H1 (cell line): Measurements from ENCODE around the gene RBM45. TPM values are rescaled to one million over a fixed set of nuclear protein-coding genes. Genes with fewer than 3 reads are reported as not detected.
"Not testable (repeated sequence)": the region's sequence is repeated elsewhere in the genome, so short reads cannot be mapped to it uniquely, and the experiment has no call there.

Source experiments
- CTCF ChIA-PET: fragments of 300-600 bp; sonication (Branson Sonifier 250); formaldehyde crosslinking; loops from one replicate; lab custom pipeline; 2021; ENCODE audit not compliant: partially characterized antibody; lab: Charles Lee
- POLR2A ChIA-PET: fragments of 300-600 bp; sonication (Branson Sonifier 250); formaldehyde crosslinking; loops from one replicate; lab custom pipeline; 2021; ENCODE audit warnings: inconsistent platforms; ENCODE audit not compliant: partially characterized antibody; lab: Charles Lee
- DNase-seq, 2 experiments: peaks; one replicate each; pipeline versions ENCODE4 v3.0.0 to v3.0.0-alpha.2; 2010 to 2022; ENCODE audit warnings: low spot score in 2 of 2, low read depth in 1 of 2, mixed read lengths in 1 of 2
- FAIRE-seq: peaks from 2 replicates; lab custom pipeline; 2011; peaks lifted over from hg19 to GRCh38; lab: Jason Lieb, UNC
- H2AFZ ChIP-seq: 2 replicates; pipeline ENCODE4 v1.8.1; 2012; ENCODE audit warnings: low read length, inconsistent platforms
- H2AK5ac ChIP-seq: 2 replicates; pipeline ENCODE4 v1.6.1; 2013; ENCODE audit warnings: low read depth, low read length
- H2BK120ac ChIP-seq: replicated peaks from 2 replicates; pipeline ENCODE3; 2013; ENCODE audit warnings: low read depth, low read length, inconsistent platforms
- H2BK12ac ChIP-seq: 2 replicates; pipeline ENCODE4 v1.6.1; 2013; ENCODE audit warnings: low read depth, low read length
- H2BK15ac ChIP-seq: 2 replicates; pipeline ENCODE4 v1.6.1; 2013; ENCODE audit warnings: low read length
- H2BK20ac ChIP-seq: 2 replicates; pipeline ENCODE4 v1.6.1; 2013; ENCODE audit warnings: low read length
- H2BK5ac ChIP-seq: 2 replicates; pipeline ENCODE4 v1.6.1; 2013; ENCODE audit warnings: low read depth, low read length
- H3K14ac ChIP-seq: 2 replicates; pipeline ENCODE4 v1.6.1; 2013; ENCODE audit warnings: inconsistent platforms; ENCODE audit not compliant: insufficient read length
- H3K18ac ChIP-seq: 2 replicates; pipeline ENCODE4 v1.6.1; 2013; ENCODE audit warnings: low read length; ENCODE audit errors: extremely low read depth
- H3K23ac ChIP-seq: 2 replicates; pipeline ENCODE4 v1.6.1; 2013; ENCODE audit warnings: inconsistent platforms; ENCODE audit not compliant: insufficient read length
- H3K23me2 ChIP-seq: 2 replicates; pipeline ENCODE4 v1.6.1; 2013; ENCODE audit warnings: low read depth, low read length
- H3K27ac ChIP-seq: 2 replicates; pipeline ENCODE4 v1.6.1; 2011; ENCODE audit warnings: low read depth, low read length, inconsistent platforms
- H3K27me3 ChIP-seq, 4 experiments: replicated peaks in 1 of 4; 1 replicate in 1 of 4; 2 replicates in 3 of 4; pipeline versions ENCODE4 v1.6.1 to v1.8.1; 2011 to 2013; ENCODE audit warnings: low read length in 3 of 4, mild to moderate bottlenecking in 3 of 4, inconsistent platforms in 2 of 4, mixed read lengths in 2 of 4, moderate library complexity in 1 of 4; ENCODE audit not compliant: control insufficient read depth in 3 of 4, insufficient read depth in 3 of 4; ENCODE audit errors: extremely low read depth in 1 of 4
- H3K36me3 ChIP-seq, 4 experiments: 2 replicates each; pipeline versions ENCODE4 v1.6.1 to v1.8.1; 2011 to 2013; ENCODE audit warnings: mild to moderate bottlenecking in 4 of 4, low read length in 3 of 4, moderate library complexity in 2 of 4, control low read depth in 1 of 4, inconsistent platforms in 1 of 4; ENCODE audit not compliant: insufficient read depth in 4 of 4, control insufficient read depth in 2 of 4
- H3K4ac ChIP-seq: replicated peaks from 2 replicates; pipeline ENCODE3; 2013; ENCODE audit warnings: low read length, low read depth, mixed read lengths, inconsistent platforms; ENCODE audit not compliant: insufficient read length
- H3K4me1 ChIP-seq, 4 experiments: replicated peaks in 1 of 4; 1 replicate in 1 of 4; 2 replicates in 3 of 4; pipeline versions ENCODE4 v1.6.1 to v1.8.1; 2011 to 2013; ENCODE audit warnings: low read length in 3 of 4, inconsistent platforms in 2 of 4, mixed read lengths in 1 of 4; ENCODE audit not compliant: insufficient read depth in 4 of 4, control insufficient read depth in 3 of 4
- H3K4me2 ChIP-seq, 2 experiments: 2 replicates each; pipeline versions ENCODE4 v1.6.1 to v1.8.1; 2011 to 2013; ENCODE audit warnings: low read depth in 2 of 2, low read length in 2 of 2, control low read depth in 1 of 2, inconsistent platforms in 1 of 2, mild to moderate bottlenecking in 1 of 2; ENCODE audit not compliant: insufficient read depth in 1 of 2
- H3K4me3 ChIP-seq, 4 experiments: fragments of 200-600, 300-600 bp in 1 of 4; sonication (generic), shearing (Covaris generic), sonication (Bioruptor Twin) in 1 of 4; 2 replicates each; pipeline versions ENCODE4 v1.5.1 to v1.8.1; 2011 to 2016; ENCODE audit warnings: low read length in 4 of 4, low read depth in 3 of 4, control low read depth in 2 of 4, inconsistent platforms in 2 of 4, mild to moderate bottlenecking in 2 of 4, mixed read lengths in 1 of 4, moderate library complexity in 1 of 4; ENCODE audit not compliant: insufficient read depth in 2 of 4; ENCODE audit errors: extremely low read depth in 1 of 4
- H3K56ac ChIP-seq: replicated peaks from 2 replicates; pipeline ENCODE3; 2013; ENCODE audit warnings: low read depth, mild to moderate bottlenecking, mixed read lengths, low read length, inconsistent platforms; ENCODE audit not compliant: insufficient read length
- H3K79me1 ChIP-seq: 2 replicates; pipeline ENCODE4 v1.6.1; 2013; ENCODE audit warnings: low read depth, low read length, control low read depth
- H3K79me2 ChIP-seq, 2 experiments: 2 replicates each; pipeline versions ENCODE4 v1.6.1 to v1.8.1; 2012 to 2013; ENCODE audit warnings: low read length in 2 of 2, mild to moderate bottlenecking in 2 of 2, inconsistent platforms in 1 of 2; ENCODE audit not compliant: insufficient read depth in 2 of 2, control insufficient read depth in 1 of 2
- H3K9ac ChIP-seq, 4 experiments: replicated peaks in 1 of 4; 1 replicate in 1 of 4; 2 replicates in 3 of 4; pipeline versions ENCODE4 v1.6.1 to v1.8.1; 2011 to 2013; ENCODE audit warnings: low read depth in 3 of 4, low read length in 3 of 4, control low read depth in 2 of 4, mild to moderate bottlenecking in 2 of 4, moderate library complexity in 2 of 4, inconsistent platforms in 1 of 4; ENCODE audit errors: extremely low read depth in 1 of 4
- H3K9me3 ChIP-seq, 2 experiments: 2 replicates each; pipeline versions ENCODE4 v1.6.1 to v1.8.1; 2012 to 2013; ENCODE audit warnings: mild to moderate bottlenecking in 2 of 2, moderate library complexity in 2 of 2, control low read depth in 1 of 2, inconsistent platforms in 1 of 2, low read depth in 1 of 2, low read length in 1 of 2, mixed read lengths in 1 of 2; ENCODE audit not compliant: insufficient read depth in 2 of 2
- H4K20me1 ChIP-seq, 2 experiments: replicated peaks in 1 of 2; 2 replicates each; pipeline versions ENCODE3 to v1.8.1; 2011 to 2013; ENCODE audit warnings: inconsistent platforms in 2 of 2, low read length in 2 of 2, mild to moderate bottlenecking in 1 of 2; ENCODE audit not compliant: insufficient read depth in 2 of 2, control insufficient read depth in 1 of 2
- H4K5ac ChIP-seq: 2 replicates; pipeline ENCODE4 v1.6.1; 2013; ENCODE audit warnings: low read length, low read depth, mixed read lengths, inconsistent platforms; ENCODE audit not compliant: insufficient read length
- H4K8ac ChIP-seq: 2 replicates; pipeline ENCODE4 v1.8.0; 2013; ENCODE audit warnings: mild to moderate bottlenecking, moderate library complexity, low read length, inconsistent platforms; ENCODE audit not compliant: insufficient read depth; ENCODE audit errors: extremely low read depth
- H4K91ac ChIP-seq: replicated peaks from 2 replicates; pipeline ENCODE3; 2013; ENCODE audit warnings: low read length, mixed read lengths, inconsistent platforms; ENCODE audit not compliant: insufficient read length
- EGR1 ChIP-seq: IDR thresholded peaks from 2 replicates; pipeline ENCODE4 v1.6.1; 2011; ENCODE audit warnings: low read depth, low read length, borderline replicate concordance
- FOSL1 ChIP-seq: IDR thresholded peaks from 2 replicates; pipeline ENCODE4 v1.6.1; 2011; ENCODE audit warnings: mild to moderate bottlenecking, low read depth, low read length, moderate library complexity; ENCODE audit not compliant: insufficient read depth
- JUND ChIP-seq: IDR thresholded peaks from 2 replicates; pipeline ENCODE4 v1.6.1; 2011; ENCODE audit warnings: mild to moderate bottlenecking, improper control_type of control experiment, low read length
- RFX5 ChIP-seq: IDR thresholded peaks from 2 replicates; pipeline ENCODE4 v1.6.1; 2011; ENCODE audit warnings: low read depth, low read length, improper control_type of control experiment, borderline replicate concordance
- WGBS, 2 experiments: shearing (Covaris generic) in 1 of 2; methylation state at CpG; one replicate each; pipeline versions ENCODE4 v1.1.6 to v1.1.7; 2013 to 2015; ENCODE audit warnings: low lambda C conversion rate in 2 of 2, mixed read lengths in 2 of 2, inconsistent platforms in 1 of 2, low coverage in 1 of 2, missing lambda C conversion rate in 1 of 2; ENCODE audit not compliant: insufficient replicate concordance in 2 of 2, insufficient coverage in 1 of 2, insufficient read length in 1 of 2; ENCODE audit errors: extremely low coverage in 1 of 2, missing lambda C conversion rate in 1 of 2; 5-methylcytosine and 5-hydroxymethylcytosine counted together
- polyA plus RNA-seq, 7 experiments: library from polyadenylated mRNA; depleted of rRNA in 3 of 7; stranded (reverse) in 5 of 7; unstranded in 2 of 7; fragments of >200 nt in 5 of 7; fragments of 200-250 nt in 2 of 7; gene quantifications; 1 replicate in 5 of 7; 2 replicates in 1 of 7; 4 replicates in 1 of 7; pipeline versions ENCODE4 v1.2.1 to v1.2.3, GENCODE V29; 2011 to 2013; ENCODE audit warnings: missing spikeins in 2 of 7, mixed read lengths in 2 of 7
- total RNA-seq: library from RNA; stranded (reverse); fragmentation: NEBNext Ultra II Directional; extraction: Animal tissue kit (Norgen Biotek cat#: 25700); gene quantifications from 2 replicates; pipeline ENCODE4 v1.2.1, GENCODE V29; 2021

The RBM45 gene
- total and polyA plus RNA-seq, 2 of the 8 experiments (the other 6 are each of a cell fraction or from before 2014, with no cell fraction given): 4.7 to 10.4 TPM

- TF ChIP-seq JUND: no peak
- no peak for TF ChIP-seq EGR1
- no peak for TF ChIP-seq RFX5
- no peak for TF ChIP-seq FOSL1
Observed at GRCh38 chr2:178076130-178076529, 36.1 kb upstream of the RBM45 start (continued).

DNA sequence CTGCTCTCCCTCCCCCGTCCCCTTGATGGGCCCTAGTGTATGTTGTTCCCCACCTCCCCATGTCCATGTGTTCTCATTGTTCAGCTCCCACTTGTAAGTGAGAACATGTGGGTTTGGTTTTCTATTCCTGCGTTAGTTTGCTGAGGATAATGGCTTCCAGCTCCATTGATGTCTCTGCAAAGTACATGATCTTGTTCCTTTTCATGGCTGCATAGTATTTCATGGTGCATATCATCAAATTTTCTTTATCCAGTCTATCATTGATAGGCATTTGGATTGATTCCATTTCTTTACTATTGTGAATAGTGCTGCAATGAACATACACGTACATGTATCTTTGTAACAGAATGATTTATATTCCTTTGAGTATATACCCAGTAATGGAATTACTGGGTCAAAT, 33.0 kb upstream of the RBM45 start:
- H3K23ac ChIP-seq, H3K9ac ChIP-seq, H3K18ac ChIP-seq, H3K56ac ChIP-seq, H3K4me1 ChIP-seq, H2BK12ac ChIP-seq, H3K27me3 ChIP-seq, FAIRE-seq, H2BK5ac ChIP-seq, H3K23me2 ChIP-seq, H2BK15ac ChIP-seq, H2BK20ac ChIP-seq, H3K14ac ChIP-seq, H3K79me1 ChIP-seq, H4K8ac ChIP-seq, H4K20me1 ChIP-seq, H3K79me2 ChIP-seq, H2BK120ac ChIP-seq, H2AK5ac ChIP-seq, H3K9me3 ChIP-seq, DNase-seq, POLR2A ChIA-PET, H3K4me2 ChIP-seq, H3K36me3 ChIP-seq, H4K5ac ChIP-seq, H3K27ac ChIP-seq, H3K4me3 ChIP-seq, H2AFZ ChIP-seq, H4K91ac ChIP-seq, CTCF ChIA-PET, H3K4ac ChIP-seq: not testable (repeated sequence)
- WGBS, 2 experiments: 95% methylated on average over 3 of the region's 3 CpGs; no CpG with 5 or more reads in 1 of the 2 experiments
